GM12874 (cell line): ENCODE results near the gene RAB3GAP2.

ENCODE experiments used
- CTCF ChIP-seq: IDR thresholded peaks from 2 replicates; pipeline ENCODE4 v1.5.1; 2011; ENCODE audit warnings: low read depth, mild to moderate bottlenecking, control low read depth, low read length, moderate library complexity; ENCODE audit not compliant: insufficient read depth

Gene RAB3GAP2

DNA sequence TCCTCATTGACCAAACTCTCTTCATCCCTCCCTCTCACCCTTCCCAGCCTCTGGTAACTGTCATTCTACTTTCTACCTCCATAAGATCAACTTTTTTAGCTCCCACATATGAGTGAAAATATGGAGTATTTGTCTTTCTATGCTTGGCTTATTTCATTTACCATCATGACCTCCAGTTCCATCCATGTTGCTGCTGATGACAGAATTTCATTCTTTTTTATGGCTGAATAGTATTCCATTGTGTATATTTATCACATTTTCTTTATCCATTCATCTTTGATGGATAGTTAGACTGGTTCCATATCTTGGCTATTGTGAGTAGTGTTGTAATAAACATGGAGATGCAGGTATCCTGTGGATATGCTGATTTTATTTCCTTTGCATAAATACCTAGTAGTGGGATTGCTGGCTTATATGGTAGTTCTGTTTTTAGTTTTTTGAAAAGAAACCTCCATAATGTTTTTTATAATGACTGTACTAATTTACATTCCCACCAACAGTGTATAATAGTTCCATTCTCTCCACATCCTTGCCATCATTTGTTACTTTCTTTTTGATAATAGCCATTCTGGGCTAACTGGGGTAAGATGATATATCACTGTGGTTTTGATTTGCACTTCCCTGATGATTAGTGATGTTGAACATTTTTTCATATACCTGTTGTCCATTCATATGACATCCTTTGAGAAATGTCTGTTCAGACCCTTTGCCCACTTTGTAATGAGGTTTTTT is 142.6 kb downstream of the RAB3GAP2 start:
- TF ChIP-seq CTCF, result no peak

DNA sequence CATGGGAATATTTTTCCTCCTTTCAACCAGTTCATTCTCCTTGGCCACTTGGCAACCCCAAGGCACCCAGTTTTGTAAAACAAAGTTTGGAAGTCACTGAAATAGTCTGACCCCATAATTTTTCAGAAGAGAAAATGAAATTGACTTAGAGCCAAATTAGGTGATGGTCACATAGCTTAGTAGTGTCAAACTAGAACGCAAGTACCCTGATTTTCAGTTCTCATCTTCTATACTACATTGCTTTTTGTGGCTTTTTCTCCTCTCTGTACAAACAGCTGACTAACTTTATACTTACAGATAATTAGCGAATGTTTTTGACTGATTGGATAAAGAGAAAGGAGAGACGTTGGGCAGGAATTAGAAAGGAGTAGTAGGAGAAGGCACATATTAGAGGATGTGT is 145.2 kb downstream of the RAB3GAP2 start:
- no peak for TF ChIP-seq CTCF

DNA sequence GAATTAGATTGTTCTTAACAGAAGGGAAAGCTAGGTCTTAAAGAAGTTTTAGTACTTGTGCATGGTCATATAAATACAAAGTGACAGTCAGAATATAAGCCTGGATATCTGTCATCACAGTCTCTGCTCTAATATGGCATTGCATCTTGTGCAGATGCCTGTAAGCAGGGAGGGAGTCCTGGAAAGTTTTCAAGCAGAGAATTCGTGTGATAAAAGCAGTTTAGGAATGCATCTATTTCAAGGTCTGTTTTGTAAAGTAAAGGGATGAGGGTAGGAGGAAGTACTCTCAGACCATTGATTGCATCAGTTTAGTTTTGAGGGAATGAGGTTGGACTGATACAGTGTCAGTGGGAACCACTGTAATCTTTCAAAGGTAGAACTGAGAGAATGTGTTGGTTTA is 147.7 kb downstream of the RAB3GAP2 start:
- TF ChIP-seq CTCF, result no peak

DNA sequence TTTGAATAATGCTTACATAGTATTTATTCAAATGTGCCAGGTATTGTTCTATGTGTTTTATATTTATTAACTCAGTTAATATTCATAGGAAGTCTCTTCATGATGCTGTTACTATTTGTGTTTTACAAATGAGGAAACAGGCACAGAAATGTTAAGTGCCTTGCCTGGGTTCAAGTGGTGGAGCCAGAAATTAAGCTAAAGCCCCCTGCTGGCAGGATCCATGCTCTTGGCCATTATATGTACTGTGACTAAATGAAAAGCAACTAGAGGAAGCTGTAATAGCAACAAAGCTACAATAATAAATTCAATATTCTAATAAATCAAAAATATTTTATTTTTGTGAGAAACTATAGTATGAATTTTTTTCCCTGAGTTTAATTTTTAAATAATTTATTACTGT is 148.4 kb downstream of the RAB3GAP2 start:
- TF ChIP-seq CTCF, result 0 out of 2 replicates have a peak, but pooled peaks have one; percentile 24

- no peak for TF ChIP-seq CTCF
Observed at GRCh38 chr1:220123066-220123465, 149.2 kb downstream of the RAB3GAP2 start.

- no peak for TF ChIP-seq CTCF
Observed at GRCh38 chr1:220121791-220122530, 150.3 kb downstream of the RAB3GAP2 start.

GRCh38 chr1:220119043-220119512 is 153.2 kb downstream of the RAB3GAP2 start:
- no peak for TF ChIP-seq CTCF
